RWPE2 (cell line): Measurements from ENCODE around the gene PPP2R5C.

ENCODE experiments used
- ATAC-seq: fragments of 200-7000 bp; cut with Tn5 transposase; 3 replicates; pipeline ENCODE4 v1.9.1; 2021; ENCODE audit warnings: low read depth
- DNase-seq: peaks from one replicate; pipeline ENCODE4 v3.0.0-alpha.2; 2020; ENCODE audit warnings: low spot score
- H3K27ac ChIP-seq: fragments of 450-650 bp; 2 replicates; pipeline ENCODE4 v1.5.1; 2017; ENCODE audit warnings: mild to moderate bottlenecking; ENCODE audit not compliant: poor library complexity, severe bottlenecking
- H3K27me3 ChIP-seq: fragments of 250-450 bp; sonication (Bioruptor Pico); 2 replicates; pipeline ENCODE4 v1.5.1; 2021; ENCODE audit warnings: mild to moderate bottlenecking, moderate library complexity; ENCODE audit not compliant: insufficient read depth, poor library complexity, severe bottlenecking
- H3K36me3 ChIP-seq: fragments of 250-450 bp; sonication (Bioruptor Pico); 2 replicates; pipeline ENCODE4 v1.5.1; 2020; ENCODE audit warnings: low read depth, mild to moderate bottlenecking, moderate library complexity
- H3K4me1 ChIP-seq: fragments of 250-450 bp; sonication (Bioruptor Pico); 2 replicates; pipeline ENCODE4 v1.5.1; 2021; ENCODE audit warnings: mild to moderate bottlenecking, moderate library complexity; ENCODE audit not compliant: insufficient read depth, poor library complexity, severe bottlenecking
- H3K4me3 ChIP-seq: fragments of 250-450 bp; sonication (Bioruptor Pico); 2 replicates; pipeline ENCODE4 v1.5.1; 2021; ENCODE audit warnings: mild to moderate bottlenecking, moderate library complexity; ENCODE audit not compliant: severe bottlenecking
- H3K9me3 ChIP-seq: fragments of 250-450 bp; sonication (Bioruptor Pico); 2 replicates; pipeline ENCODE4 v1.5.1; 2021; ENCODE audit warnings: mild to moderate bottlenecking, moderate library complexity; ENCODE audit not compliant: severe bottlenecking
- CTCF ChIP-seq: fragments of 450-650 bp; IDR thresholded peaks from one replicate; pipeline ENCODE4 v1.5.1; 2017; ENCODE audit warnings: mild to moderate bottlenecking, moderate library complexity; ENCODE audit not compliant: poor library complexity, severe bottlenecking

The PPP2R5C gene

GRCh38 chr14:101783260-101784016 lies 21.9 kb downstream of the PPP2R5C start:
- Histone ChIP-seq H3K27me3 (peaks cover 24% of the 10 kb centered on the region), H3K36me3 (no peaks in the 10 kb centered on the region), H3K27ac (no peak overlapping the region), H3K4me3 (no peak overlapping the region), H3K4me1 (no peaks in the 10 kb centered on the region), H3K9me3 (no peaks in the 10 kb centered on the region)
- TF ChIP-seq CTCF, result no peak
- DNase-seq, result peak; percentile 37
- no peak for ATAC-seq

- ATAC-seq, result no peak
- no peak overlapping the region for H3K27ac ChIP-seq
- no peaks in the 10 kb centered on the region for H3K9me3 ChIP-seq
- H3K4me3 ChIP-seq, result no peak overlapping the region
- no peaks in the 10 kb centered on the region for H3K36me3 ChIP-seq
- H3K4me1 ChIP-seq, result no peaks in the 10 kb centered on the region
- DNase-seq, result no peak
- peaks cover 20% of the 10 kb centered on the region for H3K27me3 ChIP-seq
- no peak for TF ChIP-seq CTCF
Measured at GRCh38 chr14:101784631-101785030, 23.1 kb downstream of the PPP2R5C start.

GRCh38 chr14:101788016-101788635 lies 26.6 kb downstream of the PPP2R5C start:
- H3K4me1 ChIP-seq, result peaks cover 3% of the 10 kb centered on the region
- DNase-seq (no peak), ATAC-seq (no peak)
- no peak overlapping the region for H3K4me3 ChIP-seq
- H3K27ac ChIP-seq, result no peak overlapping the region
- no peak for TF ChIP-seq CTCF
- H3K27me3 ChIP-seq, result no peaks in the 10 kb centered on the region
- no peaks in the 10 kb centered on the region for H3K9me3 ChIP-seq
- H3K36me3 ChIP-seq, result no peaks in the 10 kb centered on the region

GRCh38 chr14:101789222-101789621 lies 27.7 kb downstream of the PPP2R5C start:
- no peak for TF ChIP-seq CTCF
- Histone ChIP-seq H3K27ac (no peak overlapping the region), H3K4me3 (no peak overlapping the region), H3K36me3 (no peaks in the 10 kb centered on the region), H3K9me3 (no peaks in the 10 kb centered on the region), H3K4me1 (peaks cover 3% of the 10 kb centered on the region), H3K27me3 (no peaks in the 10 kb centered on the region)
- DNase-seq (no peak), ATAC-seq (no peak)

GRCh38 chr14:101790232-101790631 lies 28.7 kb downstream of the PPP2R5C start:
- DNase-seq (no peak), ATAC-seq (no peak)
- H3K27me3 ChIP-seq, result no peaks in the 10 kb centered on the region
- peaks cover 3% of the 10 kb centered on the region for H3K4me1 ChIP-seq
- H3K9me3 ChIP-seq, result no peaks in the 10 kb centered on the region
- H3K4me3 ChIP-seq, result no peak overlapping the region
- no peak for TF ChIP-seq CTCF
- no peak overlapping the region for H3K27ac ChIP-seq
- no peaks in the 10 kb centered on the region for H3K36me3 ChIP-seq
